RKO (cell line): ENCODE data around the gene ZNF385D.
A peak's percentile ranks its signal among the peaks of the same experiment; 100 is the strongest.

Experiments
- DNase-seq: peaks from one replicate; pipeline ENCODE4 v3.0.0-alpha.2; 2016; ENCODE audit warnings: low spot score

Gene ZNF385D, protein sequence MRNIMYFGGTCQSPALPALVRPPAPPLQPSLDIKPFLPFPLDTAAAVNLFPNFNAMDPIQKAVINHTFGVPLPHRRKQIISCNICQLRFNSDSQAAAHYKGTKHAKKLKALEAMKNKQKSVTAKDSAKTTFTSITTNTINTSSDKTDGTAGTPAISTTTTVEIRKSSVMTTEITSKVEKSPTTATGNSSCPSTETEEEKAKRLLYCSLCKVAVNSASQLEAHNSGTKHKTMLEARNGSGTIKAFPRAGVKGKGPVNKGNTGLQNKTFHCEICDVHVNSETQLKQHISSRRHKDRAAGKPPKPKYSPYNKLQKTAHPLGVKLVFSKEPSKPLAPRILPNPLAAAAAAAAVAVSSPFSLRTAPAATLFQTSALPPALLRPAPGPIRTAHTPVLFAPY

DNA sequence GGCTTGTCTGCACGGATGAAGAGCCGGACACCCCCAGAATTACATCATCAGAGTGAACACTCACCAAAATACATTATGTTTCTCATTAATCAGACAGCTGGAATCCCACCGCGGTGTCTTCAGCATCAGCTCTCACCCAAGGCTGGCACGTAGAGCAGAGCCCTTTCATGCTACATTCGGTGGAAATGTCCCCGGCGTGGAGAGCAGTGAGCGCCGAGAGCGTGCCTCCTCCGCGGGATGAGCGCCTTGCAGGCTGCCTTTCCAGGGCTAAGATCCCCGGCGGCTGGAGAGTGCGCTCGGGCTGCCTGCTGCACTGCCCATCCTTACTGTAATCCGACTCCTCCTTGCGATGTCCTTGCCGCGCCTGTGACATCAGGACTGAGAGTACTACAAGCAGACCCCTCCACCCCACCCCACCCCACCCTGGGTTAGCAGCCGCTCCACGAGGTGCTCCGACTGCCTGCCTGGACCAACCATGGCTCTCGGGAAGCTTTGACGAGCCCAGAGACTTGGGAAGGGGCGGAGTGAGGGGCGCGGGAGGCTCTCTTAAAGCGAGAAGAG lies at the start of gene ZNF385D:
Gene ZNF385D, minus strand, starts transcription at position 380 of the 561 bp plus-strand sequence. Its CDS starts 294 bp downstream, at position 86.
- no peak for DNase-seq

DNA sequence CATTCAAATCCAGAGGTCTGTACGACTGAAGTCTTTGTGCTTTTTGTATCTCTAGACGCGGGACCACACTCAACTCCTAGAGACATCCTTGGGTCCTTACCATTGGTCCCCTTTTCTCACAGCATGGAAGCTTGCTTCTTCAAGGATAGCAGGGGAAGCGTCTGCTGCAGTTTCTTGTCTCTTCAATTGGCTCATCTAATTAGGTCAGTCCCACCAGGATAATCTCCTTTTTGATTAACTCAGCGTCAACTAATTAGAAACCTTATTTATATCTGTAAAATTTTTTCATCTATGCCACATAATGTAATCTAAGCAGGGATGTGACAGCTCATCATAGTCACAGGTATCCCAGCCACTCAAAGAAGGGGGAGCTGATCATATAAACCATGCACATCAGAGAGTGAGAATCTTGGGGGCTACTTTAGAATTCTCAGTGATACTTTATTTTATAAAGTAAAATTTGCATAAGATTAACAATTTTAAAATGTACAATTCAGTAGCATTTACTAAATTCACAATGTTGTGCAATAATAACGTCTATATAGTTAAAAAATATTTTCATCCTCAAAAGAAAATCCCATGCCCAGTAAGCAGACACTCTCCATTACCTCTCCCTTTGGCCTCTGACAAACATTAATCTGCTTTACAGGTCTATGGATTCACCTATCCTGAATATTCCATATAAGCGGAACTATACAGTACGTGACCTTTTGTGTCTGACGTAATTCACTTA lies 47.5 kb upstream of the ZNF385D start:
- no peak for DNase-seq

DNA sequence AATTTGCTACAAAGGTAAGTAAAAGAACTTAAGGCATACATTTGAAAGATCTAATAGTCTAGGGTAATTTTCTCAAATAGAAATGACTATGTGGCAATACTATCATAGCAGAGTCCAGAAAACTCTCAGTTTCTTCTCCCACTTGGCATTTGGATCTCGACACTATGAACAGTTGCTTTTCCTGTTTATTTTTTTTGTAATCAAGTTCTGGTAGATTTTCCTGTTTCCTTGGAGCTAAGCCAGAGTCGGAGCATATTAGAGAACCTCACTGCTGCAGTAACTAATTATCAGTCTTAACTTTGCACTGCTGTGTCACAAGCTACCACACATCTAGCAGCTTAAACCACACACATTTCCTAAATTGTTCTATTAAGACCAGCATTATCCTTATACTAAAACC lies 44.9 kb upstream of the ZNF385D start:
- no peak for DNase-seq

DNA sequence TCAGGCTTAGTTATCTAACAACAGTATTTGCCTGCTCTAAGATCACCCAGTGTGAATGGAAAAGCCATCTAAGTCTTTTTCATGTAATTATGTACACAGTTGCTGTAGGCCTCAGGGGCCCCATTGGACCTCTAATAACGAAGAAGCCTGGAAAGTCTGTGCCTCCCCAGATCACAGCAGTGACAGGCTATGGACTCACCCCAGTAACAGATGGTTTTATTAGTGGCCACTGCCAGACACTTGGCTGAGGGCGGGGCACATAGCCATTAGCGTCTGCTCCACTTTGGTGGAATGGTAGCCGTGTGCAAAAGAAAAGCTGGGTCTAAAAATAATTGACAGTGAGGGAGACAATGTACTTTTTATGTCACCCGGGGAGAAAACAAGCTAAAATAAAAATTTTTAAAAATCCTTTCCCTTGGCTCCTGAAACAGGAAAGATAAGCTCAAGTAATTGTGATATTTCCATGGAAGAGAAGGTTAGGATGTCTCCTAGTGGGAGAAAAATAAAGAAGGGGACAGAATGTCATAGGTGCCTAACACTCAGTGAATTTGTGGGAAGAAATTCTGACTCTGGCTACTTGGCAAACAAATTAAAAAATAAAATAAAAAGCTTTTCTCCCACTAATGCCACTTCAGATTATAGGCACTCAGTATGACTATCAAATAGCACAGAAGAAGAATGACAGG lies 44.3 kb upstream of the ZNF385D start:
- DNase-seq, result no peak

DNA sequence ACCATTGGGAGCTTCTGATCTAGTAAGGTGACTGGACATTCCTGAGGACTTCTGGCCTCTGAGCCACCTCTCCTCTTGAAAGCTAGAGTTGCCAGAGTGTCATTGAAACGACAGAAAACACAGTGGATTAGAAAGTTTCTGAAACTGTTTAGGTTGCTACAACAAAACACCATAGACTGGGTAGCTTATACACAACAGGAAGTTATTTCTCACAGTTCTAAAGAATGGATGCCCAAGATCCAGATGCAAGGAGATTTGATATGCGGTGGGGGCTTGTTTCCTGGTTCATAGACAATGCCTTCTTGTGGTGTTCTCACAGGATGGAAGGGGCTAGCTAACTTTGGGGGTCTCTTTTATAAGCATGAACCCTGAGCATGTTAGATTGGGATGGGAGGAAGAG lies 43.3 kb upstream of the ZNF385D start:
- no peak for DNase-seq

DNA sequence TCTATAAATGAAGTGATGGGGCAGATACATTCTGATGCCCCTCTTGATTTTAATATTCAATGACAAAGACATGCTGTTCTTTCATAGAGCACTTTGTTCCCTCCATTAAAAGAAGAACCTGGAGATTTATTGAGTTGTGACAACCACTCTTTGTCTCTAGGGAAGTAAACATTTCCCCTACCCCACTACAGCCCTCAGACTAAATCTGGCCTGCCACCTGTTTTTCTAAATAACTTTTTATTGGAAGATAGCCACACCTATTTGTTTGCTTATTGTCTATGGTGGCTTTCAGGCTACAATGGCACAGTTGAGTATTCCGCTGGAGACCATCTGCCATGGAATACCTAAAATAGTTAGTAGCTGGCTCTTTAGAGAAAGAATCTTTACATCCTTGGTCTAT lies 41.2 kb upstream of the ZNF385D start:
- DNase-seq, result no peak

DNA sequence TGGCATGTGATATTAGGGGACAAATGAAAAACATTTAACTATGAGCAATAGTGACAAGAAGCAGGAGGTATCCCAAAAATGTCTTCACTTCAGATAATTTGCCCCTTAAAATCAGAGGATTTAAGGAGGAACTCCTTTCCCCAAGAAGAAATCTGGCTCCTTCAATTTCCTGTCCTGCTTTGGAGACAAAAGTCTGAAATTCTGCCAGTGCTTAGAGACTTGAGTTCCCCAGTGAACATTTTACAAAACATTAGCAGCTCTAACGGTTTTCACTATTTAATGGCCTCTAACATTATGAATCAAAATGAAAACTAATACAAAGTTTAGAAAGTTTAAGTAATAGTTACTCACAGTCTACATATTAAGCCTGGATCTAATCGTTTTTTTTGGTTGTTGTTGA lies 40.3 kb upstream of the ZNF385D start:
- DNase-seq, result no peak

DNA sequence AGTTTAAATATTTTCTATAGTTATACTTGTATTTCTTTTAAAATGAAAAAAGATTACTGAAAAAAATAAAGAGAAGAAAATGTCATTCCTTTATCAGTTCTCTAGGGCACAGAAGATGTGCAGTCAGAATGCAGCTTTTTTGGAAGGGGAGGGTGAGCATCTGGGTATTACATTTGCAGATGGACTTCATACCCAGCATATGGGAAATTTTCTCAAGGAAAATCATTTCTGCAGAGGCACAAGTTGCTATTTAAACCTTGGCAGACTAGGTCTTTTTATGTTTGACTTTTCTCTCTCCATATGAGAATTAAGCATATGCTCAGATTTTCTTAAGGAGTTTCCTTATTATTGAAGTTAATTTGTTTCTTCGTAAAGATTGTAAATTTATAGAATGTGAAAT lies 39.5 kb upstream of the ZNF385D start:
- DNase-seq, result no peak

DNA sequence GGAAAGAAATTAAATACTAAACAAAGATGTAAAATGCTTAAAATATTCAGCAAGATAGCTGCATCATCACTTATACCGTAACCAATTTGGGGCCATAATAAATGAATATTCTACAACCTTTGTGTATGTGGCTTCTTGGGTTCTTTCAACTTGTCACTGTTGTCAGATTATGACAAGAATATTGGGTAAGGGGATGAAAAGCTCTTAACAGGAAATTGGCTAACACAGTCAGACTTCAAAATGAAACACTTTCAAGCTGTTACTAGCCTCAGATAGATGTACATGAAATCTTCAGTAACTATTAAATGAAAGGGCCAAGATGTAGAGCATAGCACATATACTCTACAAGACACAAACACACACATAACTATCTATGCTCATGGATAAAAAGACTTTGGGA lies 38.7 kb upstream of the ZNF385D start:
- no peak for DNase-seq

DNA sequence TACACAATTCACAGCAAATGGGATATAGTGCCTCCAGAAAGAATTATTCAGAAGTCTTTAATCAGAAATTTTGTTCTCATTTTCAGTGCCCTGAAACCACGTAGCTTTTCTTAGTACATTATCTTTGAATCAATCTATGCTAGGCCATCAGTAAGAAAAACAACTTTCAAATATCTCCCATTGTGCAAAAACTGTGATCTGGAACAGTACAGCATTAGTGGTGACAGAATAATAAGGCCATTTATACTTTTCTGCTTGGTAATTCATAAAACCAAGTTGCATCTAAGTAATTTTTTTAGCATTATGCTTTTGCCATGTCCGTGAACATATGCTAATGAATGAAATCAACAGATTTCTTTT lies 35.4 kb upstream of the ZNF385D start:
- no peak for DNase-seq

DNA sequence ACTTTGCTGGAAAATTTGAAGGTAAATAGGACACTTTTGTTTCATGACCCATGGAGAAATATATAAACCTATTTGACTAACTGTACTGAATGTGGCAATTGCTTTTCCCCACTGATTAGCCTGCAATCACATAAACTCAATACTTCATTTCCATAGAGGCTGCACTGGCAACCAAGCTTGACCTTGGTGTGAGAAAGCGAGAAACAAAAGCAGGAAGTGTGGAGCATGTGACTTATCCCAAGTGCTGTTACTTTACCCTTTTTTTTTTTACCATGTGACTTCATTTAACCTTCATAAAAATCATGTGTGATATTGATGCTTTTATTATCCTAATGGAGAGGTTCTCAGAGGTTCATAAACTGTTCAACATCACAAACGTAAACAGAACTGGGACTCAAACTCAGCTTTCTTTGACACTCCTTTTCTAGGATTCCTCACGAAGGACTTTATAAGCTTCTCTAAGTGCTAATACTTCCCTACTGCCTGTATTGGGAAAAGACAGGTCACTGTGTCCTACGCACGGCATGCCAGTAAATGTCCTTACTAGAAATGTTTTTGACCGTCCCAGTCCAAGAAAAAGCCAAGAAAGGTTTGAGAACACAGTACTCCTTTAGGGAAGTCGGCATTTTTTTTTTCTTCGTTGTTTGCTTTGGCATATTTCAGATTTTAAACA lies 34.9 kb upstream of the ZNF385D start:
- no peak for DNase-seq

DNA sequence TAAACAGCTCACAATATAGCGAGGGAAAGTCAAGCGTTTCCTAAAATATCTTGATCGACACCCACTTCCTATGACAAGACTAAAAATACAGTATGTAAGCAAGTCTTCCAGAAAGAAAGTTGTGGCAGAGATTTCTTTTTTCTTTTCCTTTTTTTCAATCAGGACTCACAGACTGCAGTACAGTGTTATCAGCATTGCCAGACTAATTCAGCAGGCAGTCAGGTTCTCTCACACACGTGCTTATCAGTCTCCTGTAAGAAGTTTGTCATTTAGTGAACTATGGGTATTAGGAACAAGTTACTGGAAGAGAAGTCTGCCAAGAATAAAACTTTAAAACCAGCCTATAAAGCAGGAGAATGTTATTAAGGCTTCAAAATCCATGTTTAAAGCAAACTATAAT lies 32.8 kb upstream of the ZNF385D start:
- DNase-seq, result no peak

DNA sequence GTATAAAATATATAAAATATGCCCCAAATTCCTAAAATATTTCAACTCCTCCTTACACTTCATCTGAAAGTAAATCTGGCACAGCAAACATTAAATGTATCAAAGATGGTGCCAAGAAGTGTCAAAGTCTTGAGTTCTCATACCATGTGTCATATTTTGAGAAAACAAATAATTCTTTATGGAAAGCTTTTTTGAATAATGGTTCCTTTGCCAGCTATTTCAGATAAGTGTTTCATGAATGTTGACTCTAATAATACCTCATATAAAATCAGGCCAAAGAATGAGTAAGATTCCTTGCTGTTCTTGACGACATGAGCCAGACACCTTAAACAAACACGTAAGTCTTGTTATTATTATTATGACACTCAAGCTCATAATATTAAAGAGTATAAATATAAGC lies 30.3 kb upstream of the ZNF385D start:
- DNase-seq, result no peak

DNA sequence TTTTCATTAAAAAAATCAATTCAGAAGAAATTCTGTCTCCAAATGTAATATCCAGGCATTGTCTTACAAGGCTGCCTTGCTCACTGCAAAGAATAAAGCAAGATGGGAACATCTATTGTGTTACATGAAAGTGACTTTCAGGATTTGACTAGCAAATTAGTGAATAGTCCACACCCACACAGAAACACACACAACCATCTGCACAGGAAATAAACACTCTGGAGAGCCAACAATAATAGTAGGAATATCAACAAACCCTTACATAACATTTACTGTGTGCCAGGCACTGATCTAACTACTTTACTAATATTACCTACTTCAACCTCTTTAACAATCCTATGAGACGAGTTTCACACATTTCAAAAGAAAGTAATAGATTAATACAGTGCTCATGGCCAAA lies 28.9 kb upstream of the ZNF385D start:
- no peak for DNase-seq

DNA sequence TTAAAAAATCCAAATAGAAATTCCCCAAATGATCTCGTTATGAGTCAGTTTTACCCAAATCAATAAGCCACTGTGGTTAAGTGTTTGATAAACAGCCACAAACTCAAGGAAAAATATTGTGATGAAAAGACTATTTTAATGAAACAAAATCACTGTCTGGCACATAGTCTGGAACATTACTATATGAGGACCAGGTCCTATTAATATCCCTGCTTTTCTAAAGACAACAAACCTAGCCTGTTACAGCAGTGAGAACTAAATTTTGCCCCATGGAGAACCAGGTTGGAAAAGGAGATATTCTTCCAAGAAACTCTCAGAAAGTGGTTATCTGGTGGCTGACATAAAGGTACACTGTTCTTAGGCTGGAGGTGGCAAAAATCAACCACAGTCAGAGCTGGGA lies 27.7 kb upstream of the ZNF385D start:
- DNase-seq, result no peak

DNA sequence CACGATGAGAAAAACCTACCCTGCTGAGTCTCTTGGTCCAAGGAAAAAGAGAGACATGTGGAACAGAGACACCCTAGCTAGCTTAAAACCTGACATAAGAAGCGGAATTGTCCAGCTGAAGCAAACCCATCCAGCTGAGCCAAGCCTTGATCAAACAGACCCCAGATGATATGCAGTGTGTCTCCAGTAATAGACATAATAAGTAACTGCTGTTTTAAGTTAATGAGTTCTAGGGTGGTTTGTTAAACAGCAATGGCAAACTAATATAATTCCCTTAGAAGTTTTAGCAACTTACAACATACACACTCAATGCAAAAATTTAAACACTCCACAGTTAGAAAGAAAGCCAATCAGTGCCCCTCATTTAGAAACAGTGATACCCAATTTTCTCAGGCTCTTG lies 26.8 kb upstream of the ZNF385D start:
- DNase-seq, result no peak

DNA sequence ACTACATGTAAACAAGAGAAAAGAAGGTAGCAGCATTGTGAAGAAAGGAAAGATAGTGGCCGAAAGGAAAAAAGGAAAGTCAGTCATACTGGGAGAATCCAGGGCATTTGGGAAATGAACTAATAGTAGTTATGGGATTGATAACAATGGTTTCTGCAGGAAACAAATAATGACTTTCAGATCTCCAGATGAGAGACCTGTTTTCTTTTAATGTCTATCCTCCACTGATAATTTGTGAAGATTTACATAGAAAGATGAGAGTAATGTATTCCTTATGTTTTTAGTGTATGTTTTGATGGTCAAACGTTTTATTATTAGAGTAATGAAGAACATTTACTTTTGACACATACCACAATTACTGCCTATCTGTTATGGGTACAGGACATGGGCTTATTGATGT lies 15.0 kb upstream of the ZNF385D start:
- DNase-seq, result no peak

DNA sequence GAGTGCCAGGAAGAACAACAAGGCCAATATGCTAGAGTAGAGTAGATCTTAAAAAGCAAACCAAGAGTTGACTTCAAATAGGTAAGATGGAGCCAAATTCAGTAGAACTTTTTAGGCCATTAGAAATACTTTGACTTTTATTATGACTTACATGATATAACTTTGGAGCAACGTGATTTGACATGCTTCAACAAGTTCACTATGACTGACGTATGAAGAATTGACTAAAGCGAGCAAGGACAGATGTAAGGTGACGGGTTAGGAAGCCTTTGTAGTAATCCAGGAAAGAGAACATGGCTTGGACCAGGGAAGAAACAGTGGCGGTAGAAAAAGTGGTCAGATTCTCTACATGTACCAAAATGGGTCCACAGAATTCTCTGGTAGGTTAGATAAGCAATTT lies 4.9 kb upstream of the ZNF385D start:
- no peak for DNase-seq

DNA sequence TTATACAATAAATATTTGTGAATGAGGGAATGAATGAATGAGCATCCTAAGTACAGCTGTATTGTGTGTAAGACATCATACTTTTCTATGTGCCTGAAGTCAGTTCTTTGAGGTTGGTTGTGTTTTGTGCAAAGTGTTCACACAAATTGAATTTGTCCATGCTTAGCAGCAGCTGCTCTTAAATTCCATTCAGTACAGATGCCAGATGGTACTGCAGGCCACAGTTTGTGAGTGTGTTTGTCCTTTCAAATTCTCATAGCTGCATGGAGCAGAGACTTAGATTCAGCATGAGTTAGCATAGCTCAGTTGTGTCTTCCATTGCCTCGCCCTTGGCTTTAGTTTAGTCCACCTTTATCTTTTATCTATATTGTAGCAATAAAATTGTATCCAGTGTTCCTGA lies 3.8 kb upstream of the ZNF385D start:
- no peak for DNase-seq

DNA sequence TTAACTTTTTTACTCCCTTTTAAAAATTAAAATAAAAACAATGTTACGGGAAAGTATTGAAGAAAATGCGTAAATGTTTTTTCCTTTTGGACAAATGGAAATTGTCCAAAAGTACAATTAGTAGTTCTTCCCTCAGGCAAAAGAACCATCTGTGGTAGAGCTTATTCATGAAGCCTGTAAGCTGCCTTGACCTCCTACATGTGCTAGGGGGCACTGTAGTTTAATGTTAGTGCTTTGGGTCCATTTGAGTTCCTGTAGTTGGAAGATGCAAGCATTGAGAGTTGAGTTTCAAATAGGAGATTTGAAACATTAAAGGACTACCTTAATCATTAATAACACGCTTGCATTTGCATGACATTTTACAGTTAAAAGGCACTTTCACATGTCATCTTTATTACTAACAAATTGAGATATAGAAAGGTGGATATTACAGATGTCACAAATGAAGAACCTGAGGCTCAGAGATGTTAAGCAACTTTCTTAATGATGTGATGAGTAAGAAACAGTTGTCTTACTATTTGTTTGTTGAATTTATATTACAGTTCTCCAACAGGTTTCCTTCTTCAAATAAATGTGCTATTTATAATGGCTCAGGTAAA lies 1.8 kb upstream of the ZNF385D start:
- DNase-seq, result peak; percentile 59

DNA sequence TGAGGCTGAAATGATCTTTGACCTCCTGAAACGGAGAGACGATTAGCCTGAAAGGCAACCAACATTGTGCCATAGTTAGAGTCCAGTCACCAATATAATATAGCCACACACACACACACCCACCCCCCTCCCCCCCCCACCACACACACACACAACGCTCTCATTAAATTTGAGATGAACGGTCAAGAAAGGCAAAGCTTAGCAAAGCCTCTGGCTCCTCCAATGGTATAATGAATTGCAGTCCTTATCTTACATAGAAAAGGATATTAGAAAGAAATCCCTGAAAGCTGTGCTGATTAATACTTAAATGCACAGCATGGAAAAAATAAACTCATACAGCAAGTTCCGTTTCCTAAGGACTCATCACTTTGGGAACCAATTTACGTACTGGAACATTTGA lies 876 bp upstream of the ZNF385D start:
- no peak for DNase-seq
